DOHH2 (cell line): Measurements from ENCODE around the gene ZFAND3.

ENCODE experiments used
- CTCF ChIP-seq: fragments of 200-600 bp; sonication (generic); IDR thresholded peaks from one replicate; pipeline ENCODE4 v1.5.1; 2014; ENCODE audit warnings: antibody characterized with exemption, mild to moderate bottlenecking, low read depth, low read length; ENCODE audit not compliant: poor library complexity, severe bottlenecking
- EZH2phosphoT487 ChIP-seq: fragments of 200-600 bp; sonication (generic); IDR thresholded peaks from 2 replicates; pipeline ENCODE4 v1.6.1; 2017; ENCODE audit warnings: borderline replicate concordance, mild to moderate bottlenecking, antibody characterized with exemption, low read length, moderate library complexity, mixed read lengths

DNA sequence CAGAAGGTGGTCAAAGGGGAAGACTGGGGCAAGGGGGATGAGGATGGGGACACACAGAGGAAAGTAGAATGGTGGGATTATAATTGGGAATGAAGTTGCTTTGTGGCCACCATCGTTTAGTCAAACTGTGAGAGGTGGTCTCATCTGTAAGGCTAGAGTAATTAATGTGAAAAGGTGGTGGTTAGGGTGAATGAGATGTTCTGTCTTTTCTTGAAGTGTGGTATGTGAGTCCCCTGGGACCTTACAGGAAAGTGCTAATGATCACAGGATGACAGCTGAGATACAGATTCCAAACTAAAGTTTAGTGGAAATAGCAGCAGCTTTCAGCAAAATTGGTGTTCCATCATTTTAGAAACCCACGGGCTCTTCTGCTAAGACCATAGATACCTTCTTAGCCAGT is 10.7 kb downstream of the ZFAND3 start:
- TF ChIP-seq CTCF, result no peak
- TF ChIP-seq EZH2phosphoT487, result no peak
